ENCODE data around the gene KIAA0930.
"Not testable (repeated sequence)": the region's sequence is repeated elsewhere in the genome, so short reads cannot be mapped to it uniquely, and the experiment has no call there.

The KIAA0930 gene

GRCh38 chr22:45200860-45201511, 39.7 kb downstream of the KIAA0930 start:
- Mint-ChIP-seq H3K4me3 (no peak overlapping the region), H3K27me3 (no peaks in the 10 kb centered on the region), H3K4me1 (no peaks in the 10 kb centered on the region), H3K36me3 (peaks cover 2% of the 10 kb centered on the region), H3K27ac (no peak overlapping the region), H3K9me3 (no peaks in the 10 kb centered on the region)
- CTCF ChIA-PET = no interaction called here
- DNase-seq = no peak

DNA sequence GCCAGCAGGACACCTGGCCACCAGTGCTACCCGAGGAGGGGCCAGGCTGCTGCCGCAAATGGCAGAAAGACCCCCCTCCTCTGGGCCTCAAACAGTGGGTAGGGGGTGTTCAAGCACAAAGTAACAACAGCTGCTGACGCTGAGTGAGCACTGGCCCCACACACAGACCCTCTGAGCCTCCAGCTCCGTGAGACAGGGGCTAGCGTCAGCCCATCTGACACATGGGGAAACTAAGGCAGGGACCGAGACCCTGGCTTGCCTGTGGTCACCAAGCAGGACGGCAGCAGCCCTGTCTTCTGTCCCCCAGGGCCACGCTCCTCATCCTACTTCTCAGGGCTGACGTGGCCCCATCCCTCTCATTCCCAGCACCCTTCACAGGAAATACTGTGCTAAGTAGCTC, 40.5 kb downstream of the KIAA0930 start:
- H3K27ac Mint-ChIP-seq = no peak overlapping the region
- H3K4me3 Mint-ChIP-seq = no peak overlapping the region
- peaks cover 2% of the 10 kb centered on the region for H3K36me3 Mint-ChIP-seq
- no peaks in the 10 kb centered on the region for H3K9me3 Mint-ChIP-seq
- DNase-seq = no peak
- CTCF ChIA-PET = no interaction called here
- no peaks in the 10 kb centered on the region for H3K27me3 Mint-ChIP-seq
- peaks cover 4% of the 10 kb centered on the region for H3K4me1 Mint-ChIP-seq

GRCh38 chr22:45199723-45200122, 41.0 kb downstream of the KIAA0930 start:
- H3K36me3 Mint-ChIP-seq = peaks cover 2% of the 10 kb centered on the region
- DNase-seq = no peak
- CTCF ChIA-PET = no interaction called here
- H3K27ac Mint-ChIP-seq = no peak overlapping the region
- no peaks in the 10 kb centered on the region for H3K27me3 Mint-ChIP-seq
- peaks cover 4% of the 10 kb centered on the region for H3K4me1 Mint-ChIP-seq
- H3K4me3 Mint-ChIP-seq = no peak overlapping the region
- H3K9me3 Mint-ChIP-seq = no peaks in the 10 kb centered on the region

DNA sequence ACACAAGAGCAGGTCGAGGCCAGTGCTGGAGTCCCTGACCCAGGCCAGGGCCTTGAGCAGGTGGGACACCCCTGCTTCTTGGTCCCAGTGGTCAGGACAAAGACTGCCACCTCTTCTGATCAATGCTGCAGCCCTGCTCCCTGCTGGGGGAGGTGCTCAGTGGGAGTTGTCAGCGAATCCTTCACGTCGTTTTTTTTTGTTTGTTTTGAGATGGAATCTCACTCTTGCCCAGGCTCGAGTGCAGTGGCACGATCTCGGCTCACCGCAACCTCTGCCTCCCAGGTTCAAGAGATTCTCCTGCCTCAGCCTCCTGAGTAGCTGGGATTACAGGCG, 42.3 kb downstream of the KIAA0930 start:
- no peaks in the 10 kb centered on the region for H3K9me3 Mint-ChIP-seq
- no peak for DNase-seq
- CTCF ChIA-PET = no interaction called here
- H3K27me3 Mint-ChIP-seq = no peaks in the 10 kb centered on the region
- no peak overlapping the region for H3K27ac Mint-ChIP-seq
- H3K4me3 Mint-ChIP-seq = no peak overlapping the region
- H3K36me3 Mint-ChIP-seq = peaks cover 2% of the 10 kb centered on the region
- H3K4me1 Mint-ChIP-seq = peaks cover 4% of the 10 kb centered on the region

GRCh38 chr22:45197606-45198462, 42.9 kb downstream of the KIAA0930 start:
- no peaks in the 10 kb centered on the region for H3K27me3 Mint-ChIP-seq
- CTCF ChIA-PET = no interaction called here
- peaks cover 2% of the 10 kb centered on the region for H3K36me3 Mint-ChIP-seq
- no peak overlapping the region for H3K4me3 Mint-ChIP-seq
- no peak for DNase-seq
- peaks cover 4% of the 10 kb centered on the region for H3K4me1 Mint-ChIP-seq
- no peak overlapping the region for H3K27ac Mint-ChIP-seq
- H3K9me3 Mint-ChIP-seq = no peaks in the 10 kb centered on the region

DNA sequence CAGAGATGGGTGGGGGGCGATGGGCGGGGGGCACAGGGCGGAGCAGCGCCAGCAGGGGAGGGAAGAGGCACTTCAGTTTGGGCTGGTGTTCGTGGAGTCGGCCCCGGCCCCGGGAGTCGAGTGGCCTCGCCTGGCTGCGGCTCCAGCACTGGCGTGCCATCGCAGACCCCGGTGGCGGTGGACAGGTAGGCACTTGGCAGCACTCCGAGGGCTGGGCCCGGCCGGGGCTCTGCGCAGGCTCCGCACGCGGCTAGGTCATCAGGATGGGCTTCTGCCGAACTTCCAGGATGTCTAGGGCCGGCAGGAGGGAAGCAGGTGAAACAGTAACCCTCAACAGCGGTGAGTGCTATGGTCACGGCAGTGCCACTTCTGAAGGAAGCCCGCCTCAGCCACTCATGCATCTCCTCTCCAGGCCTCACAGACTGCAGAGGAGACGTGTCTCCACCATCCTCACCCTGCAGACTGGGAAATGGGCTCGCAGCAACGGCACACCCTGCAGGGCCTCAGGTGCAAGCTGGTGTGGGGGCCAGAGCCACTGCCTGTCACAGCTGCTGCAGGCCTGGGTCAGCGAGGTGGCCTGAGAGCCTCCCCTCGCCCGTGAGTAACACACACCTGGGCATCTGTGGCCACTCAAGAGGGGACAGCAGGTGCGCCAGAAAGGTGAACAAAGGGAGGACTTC, 43.6 kb downstream of the KIAA0930 start:
- peaks cover 4% of the 10 kb centered on the region for H3K4me1 Mint-ChIP-seq
- no peak overlapping the region for H3K27ac Mint-ChIP-seq
- H3K9me3 Mint-ChIP-seq = no peaks in the 10 kb centered on the region
- CTCF ChIA-PET = no interaction called here
- H3K27me3 Mint-ChIP-seq = no peaks in the 10 kb centered on the region
- peaks cover 2% of the 10 kb centered on the region for H3K36me3 Mint-ChIP-seq
- no peak for DNase-seq
- H3K4me3 Mint-ChIP-seq = no peak overlapping the region

GRCh38 chr22:45196308-45196707, 44.4 kb downstream of the KIAA0930 start:
- DNase-seq = no peak
- CTCF ChIA-PET = no interaction called here
- Mint-ChIP-seq H3K4me3 (no peak overlapping the region), H3K27ac (no peak overlapping the region), H3K36me3 (peaks cover 2% of the 10 kb centered on the region), H3K9me3 (no peaks in the 10 kb centered on the region), H3K4me1 (peaks cover 4% of the 10 kb centered on the region), H3K27me3 (no peaks in the 10 kb centered on the region)

DNA sequence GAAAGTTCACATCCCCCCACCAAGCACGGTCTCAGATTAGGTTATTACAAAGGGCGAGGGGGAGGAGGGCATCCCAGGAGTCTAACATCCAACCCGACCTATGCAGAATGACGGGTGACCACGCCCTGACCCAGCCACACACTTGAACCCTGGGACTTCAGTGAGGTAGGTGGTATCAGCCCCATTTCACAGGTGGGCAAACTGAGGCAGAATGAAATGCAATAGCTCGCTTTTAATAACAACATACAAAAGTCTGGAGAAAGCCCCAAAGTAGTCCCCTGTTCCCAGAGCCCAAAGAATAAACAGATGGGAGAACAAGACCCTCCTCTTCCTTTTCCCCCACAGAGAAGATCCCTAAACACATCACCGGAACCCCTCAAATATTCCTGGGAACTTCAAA, 45.1 kb downstream of the KIAA0930 start:
- Mint-ChIP-seq H3K4me1 (peaks cover 4% of the 10 kb centered on the region), H3K36me3 (peaks cover 2% of the 10 kb centered on the region), H3K4me3 (no peak overlapping the region), H3K27ac (no peak overlapping the region), H3K9me3 (no peaks in the 10 kb centered on the region), H3K27me3 (no peaks in the 10 kb centered on the region)
- CTCF ChIA-PET = no interaction called here
- no peak for DNase-seq

GRCh38 chr22:45194686-45195085, 46.0 kb downstream of the KIAA0930 start:
- Mint-ChIP-seq H3K27me3 (no peaks in the 10 kb centered on the region), H3K27ac (no peak overlapping the region), H3K4me3 (no peak overlapping the region), H3K36me3 (peaks cover 2% of the 10 kb centered on the region), H3K9me3 (no peaks in the 10 kb centered on the region), H3K4me1 (peaks cover 4% of the 10 kb centered on the region)
- CTCF ChIA-PET = no interaction called here
- DNase-seq = no peak

DNA sequence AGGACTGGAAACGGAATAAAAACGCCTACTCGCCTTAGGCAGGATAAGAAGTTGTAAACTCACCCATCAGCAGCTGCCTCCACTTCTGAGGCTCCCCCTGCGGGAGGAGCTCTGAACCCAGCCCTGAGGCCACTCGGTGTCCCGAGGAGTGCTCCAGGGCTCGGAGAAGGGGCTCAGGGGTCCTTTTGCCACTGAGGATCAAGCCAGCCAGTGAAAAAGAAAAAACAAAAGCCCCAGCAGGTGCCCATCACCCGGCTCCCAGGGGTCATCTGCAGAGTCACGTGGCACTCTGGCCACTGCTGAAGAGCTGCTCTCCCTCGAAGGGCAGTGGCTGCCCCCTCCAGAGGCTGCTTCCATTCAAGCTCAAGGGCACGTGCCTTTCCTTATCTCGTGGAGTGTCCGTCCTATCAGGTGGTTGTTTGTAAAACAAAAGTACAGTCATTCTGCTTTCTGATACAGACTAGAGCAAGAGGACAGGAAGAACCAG, 48.0 kb downstream of the KIAA0930 start:
- Mint-ChIP-seq H3K4me1 (peaks cover 4% of the 10 kb centered on the region), H3K4me3 (no peak overlapping the region), H3K9me3 (no peaks in the 10 kb centered on the region), H3K27me3 (no peaks in the 10 kb centered on the region), H3K27ac (no peak overlapping the region), H3K36me3 (peaks cover 9% of the 10 kb centered on the region)
- CTCF ChIA-PET = no interaction called here
- no peak for DNase-seq

DNA sequence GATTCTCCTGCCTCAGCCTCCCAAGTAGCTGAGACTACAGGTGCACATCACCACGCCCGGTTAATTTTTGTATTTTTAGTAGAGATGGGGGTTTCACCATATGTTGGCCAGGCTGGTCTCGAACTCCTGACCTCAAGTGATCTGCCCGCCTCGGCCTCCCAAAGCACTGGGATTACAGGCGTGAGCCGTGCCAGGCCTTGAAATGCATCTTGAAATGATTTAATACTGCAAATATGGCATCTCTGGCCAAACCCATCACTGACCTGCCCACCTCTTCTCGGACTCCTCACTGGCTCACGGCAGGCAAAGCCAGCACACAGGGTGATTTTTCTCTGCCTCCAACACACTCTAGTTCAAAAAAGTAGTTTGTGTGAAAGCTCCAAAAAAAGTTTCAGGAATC, 48.9 kb downstream of the KIAA0930 start:
- peaks cover 16% of the 10 kb centered on the region for H3K36me3 Mint-ChIP-seq
- CTCF ChIA-PET, H3K27ac Mint-ChIP-seq, H3K27me3 Mint-ChIP-seq, H3K9me3 Mint-ChIP-seq, DNase-seq, H3K4me3 Mint-ChIP-seq, H3K4me1 Mint-ChIP-seq: not testable (repeated sequence)

GRCh38 chr22:45190202-45190872, 50.4 kb downstream of the KIAA0930 start:
- CTCF ChIA-PET = no interaction called here
- Mint-ChIP-seq H3K4me1 (peaks cover 6% of the 10 kb centered on the region), H3K4me3 (no peak overlapping the region), H3K36me3 (peaks cover 23% of the 10 kb centered on the region), H3K27ac (no peak overlapping the region), H3K27me3 (no peaks in the 10 kb centered on the region), H3K9me3 (no peaks in the 10 kb centered on the region)
- no peak for DNase-seq

DNA sequence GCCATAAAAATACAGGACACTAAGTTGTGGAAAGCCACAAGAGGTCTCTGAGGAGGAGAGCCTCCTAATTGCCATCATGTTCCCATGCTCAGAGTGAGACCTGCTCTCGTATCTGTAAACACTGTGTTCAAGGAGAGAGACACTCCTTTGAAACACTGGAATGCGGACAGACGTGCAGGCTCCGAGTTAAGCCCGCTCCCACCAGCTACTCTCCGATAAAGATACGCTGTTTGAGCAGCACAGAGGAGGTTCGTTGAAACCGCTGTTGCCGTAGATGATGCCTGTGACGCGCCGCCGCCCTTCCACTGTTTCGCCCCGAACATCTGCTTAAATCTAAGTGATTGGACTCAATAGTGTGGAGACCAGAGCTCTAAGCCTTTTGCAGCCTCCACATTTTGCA, 51.9 kb downstream of the KIAA0930 start:
- no peak for DNase-seq
- Mint-ChIP-seq H3K36me3 (peaks cover 37% of the 10 kb centered on the region), H3K9me3 (no peaks in the 10 kb centered on the region), H3K4me1 (peaks cover 6% of the 10 kb centered on the region), H3K4me3 (no peak overlapping the region), H3K27ac (no peak overlapping the region), H3K27me3 (no peaks in the 10 kb centered on the region)
- CTCF ChIA-PET = no interaction called here

GRCh38 chr22:45187891-45188290, 52.8 kb downstream of the KIAA0930 start:
- CTCF ChIA-PET = no interaction called here
- Mint-ChIP-seq H3K36me3 (peaks cover 45% of the 10 kb centered on the region), H3K4me1 (peaks cover 6% of the 10 kb centered on the region), H3K27ac (no peak overlapping the region), H3K27me3 (no peaks in the 10 kb centered on the region), H3K9me3 (no peaks in the 10 kb centered on the region), H3K4me3 (no peak overlapping the region)
- no peak for DNase-seq

All from activated naive CD4-positive, alpha-beta T cell treated with anti-CD3 and anti-CD28 coated beads, Interleukin-2, amount 10 ng/mL, durations not matched to agents 7 days and 5 days (primary cell).